A204.1 (cell line): Measurements from ENCODE around the gene BRAT1.
"Not testable (repeated sequence)": the region's sequence is repeated elsewhere in the genome, so short reads cannot be mapped to it uniquely, and the experiment has no call there.

Experiments
- FAIRE-seq: peaks from 2 replicates; lab custom pipeline; 2012; peaks lifted over from hg19 to GRCh38; lab: Jason Lieb, UNC

The BRAT1 gene

GRCh38 chr7:2555121-2556052, at the start of gene BRAT1:
Gene BRAT1 (minus strand): TSS chr7:2555524. CDS start chr7:2554431, 1,093 bp downstream.
- no peak for FAIRE-seq

DNA sequence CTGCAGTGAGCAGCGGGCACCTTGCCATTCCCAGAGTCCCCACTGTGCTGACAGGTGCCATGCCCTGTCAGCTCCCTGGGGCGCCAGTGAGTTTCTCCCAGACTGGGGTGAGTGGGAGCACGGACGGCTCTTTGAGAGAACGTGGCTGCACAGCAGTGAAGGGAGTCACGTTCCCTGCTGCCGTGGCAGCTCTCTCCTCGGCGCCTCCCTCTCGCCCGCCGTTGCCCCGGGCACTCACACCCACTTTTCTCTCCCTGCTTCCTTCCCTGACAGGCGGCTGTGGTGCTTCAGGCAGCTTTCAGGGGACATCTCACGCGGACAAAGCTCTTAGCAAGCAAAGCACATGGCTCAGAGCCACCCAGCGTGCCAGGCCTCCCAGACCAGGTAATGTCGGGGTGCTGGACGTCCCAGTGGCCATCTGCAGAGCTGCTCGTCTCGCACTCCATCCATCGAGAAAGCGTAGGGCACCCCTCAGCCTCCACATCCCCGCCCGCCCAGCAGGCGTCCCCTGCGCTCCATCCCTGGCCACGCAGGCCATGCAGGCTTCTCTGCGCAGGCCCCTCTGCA, 49.4 kb upstream of the BRAT1 start:
- FAIRE-seq = no peak

DNA sequence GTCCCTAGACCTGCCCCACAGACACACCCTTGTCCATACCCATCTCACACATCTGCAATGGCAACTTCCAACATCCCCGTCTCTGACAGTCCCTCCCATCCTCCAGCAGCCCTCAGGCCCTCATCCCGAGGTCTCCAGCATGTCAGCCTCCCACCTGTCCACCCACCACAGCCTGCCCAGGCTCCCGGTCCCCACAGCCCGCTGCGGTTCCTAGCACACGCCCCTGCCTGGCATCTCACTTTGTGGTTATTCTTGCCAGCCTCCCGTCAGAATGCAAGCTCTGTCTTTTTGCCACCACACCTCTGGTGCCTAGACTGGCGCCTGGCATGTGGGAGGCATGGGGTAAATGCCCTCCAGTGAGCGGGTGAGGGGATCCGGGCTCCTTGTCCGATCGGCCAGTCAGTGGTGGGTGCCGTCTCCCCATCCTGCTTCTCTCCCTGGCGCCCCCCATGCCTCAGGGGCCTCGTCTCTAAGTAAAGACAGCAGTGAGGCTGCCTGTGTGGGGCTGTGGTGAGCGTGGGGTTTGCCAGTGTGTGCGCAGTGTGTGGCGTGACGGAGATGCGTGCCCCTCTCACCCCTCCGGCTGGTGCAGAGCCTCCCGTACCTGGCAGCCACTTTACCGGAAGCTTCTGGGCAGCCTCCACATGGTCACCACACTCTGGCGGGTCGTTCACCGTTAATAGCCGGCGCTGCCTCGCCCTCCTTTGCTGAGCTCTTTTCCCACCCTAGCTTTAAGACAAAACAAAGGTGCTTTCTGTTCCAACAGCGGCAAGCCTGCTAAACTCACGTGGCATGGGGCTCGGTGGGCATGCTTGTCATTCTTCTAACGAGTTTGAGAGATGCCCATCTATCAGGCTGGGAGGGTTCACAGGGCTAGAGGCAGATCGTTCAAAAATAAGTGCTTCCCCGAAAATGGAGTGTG, 48.0 kb upstream of the BRAT1 start:
- FAIRE-seq = no peak

DNA sequence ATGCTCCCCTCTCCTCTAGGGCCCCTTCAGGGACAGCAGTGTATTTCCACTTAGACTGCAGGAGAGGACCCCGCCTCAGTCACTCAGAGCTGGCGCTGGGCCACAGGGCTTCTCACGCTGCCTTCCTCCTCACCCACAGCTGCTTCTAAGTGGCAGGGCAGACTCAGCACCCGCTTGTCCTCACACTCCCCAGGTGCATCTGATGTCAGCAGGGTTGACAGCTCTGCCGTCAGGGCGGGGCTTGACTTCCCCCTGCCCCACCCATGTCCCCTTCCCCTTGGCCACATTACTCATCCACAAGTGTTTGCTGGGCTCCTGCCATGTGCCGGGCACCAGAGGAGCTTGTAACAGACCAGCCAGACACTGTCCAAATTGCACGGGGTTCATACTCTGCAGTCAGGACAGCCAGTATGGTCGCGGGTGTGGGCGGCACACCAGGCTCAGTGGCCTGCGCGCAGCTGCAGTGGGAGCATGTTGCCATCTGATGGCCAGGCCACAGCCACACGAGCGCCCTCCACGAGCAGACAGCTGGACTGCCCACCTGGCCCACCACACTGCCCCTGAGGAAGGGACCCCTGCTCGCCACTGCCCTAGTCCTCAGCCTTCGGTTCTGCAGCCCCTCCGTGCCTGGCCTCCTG, 47.2 kb upstream of the BRAT1 start:
- FAIRE-seq = no peak

DNA sequence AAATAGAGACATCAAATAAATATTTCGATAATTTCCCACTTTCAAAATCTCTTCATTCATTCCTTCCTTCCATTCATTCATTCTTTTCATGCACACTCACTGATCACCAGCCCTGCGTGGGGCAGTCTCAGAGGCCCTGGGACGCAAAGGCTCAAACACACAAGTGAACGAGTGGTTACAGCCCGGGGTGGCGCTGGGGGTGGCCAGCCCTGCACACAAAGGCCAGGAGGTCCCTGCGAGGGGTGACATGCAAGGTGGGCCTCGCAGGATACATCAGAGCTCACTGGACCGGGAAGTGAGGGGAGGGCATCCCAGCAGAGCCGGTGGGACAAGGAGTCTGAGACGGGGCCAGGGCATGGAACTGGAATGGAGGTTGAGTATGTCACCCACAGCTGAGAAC, 46.6 kb upstream of the BRAT1 start:
- FAIRE-seq = no peak

GRCh38 chr7:2601065-2601464, 45.7 kb upstream of the BRAT1 start:
- FAIRE-seq = no peak

DNA sequence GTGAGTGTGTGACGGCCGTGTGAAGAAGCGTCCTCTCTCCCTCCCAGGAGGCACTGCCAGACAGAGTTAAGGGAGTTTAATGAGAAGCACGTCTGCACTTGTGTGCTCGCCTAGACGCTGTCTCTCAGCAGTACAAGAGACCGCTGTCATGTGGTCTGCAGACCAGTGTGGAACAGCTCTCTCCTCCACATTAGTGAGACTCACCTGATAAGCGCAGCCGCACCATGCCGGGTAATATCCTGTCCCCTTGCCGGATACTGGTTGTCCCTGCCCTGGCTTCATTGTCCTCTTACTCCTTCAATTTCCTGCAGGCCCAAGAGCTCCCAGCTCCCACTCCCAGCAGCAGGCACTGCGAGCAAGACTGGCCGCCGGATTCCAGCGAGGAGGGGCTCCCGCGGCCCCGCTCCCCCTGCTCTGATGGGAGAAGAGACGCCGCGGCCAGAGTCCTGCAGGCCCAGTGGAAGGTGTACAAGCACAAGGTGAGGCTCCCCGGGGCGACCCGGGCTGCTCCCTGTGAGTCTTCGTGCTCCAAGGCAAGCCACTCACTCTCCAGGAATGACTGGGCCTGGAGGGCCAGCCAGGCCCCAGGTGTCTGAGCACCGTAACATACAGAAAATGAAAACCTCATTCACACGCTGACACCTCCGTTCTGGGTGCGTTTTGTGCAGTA, 43.0 kb upstream of the BRAT1 start:
- FAIRE-seq = no peak

DNA sequence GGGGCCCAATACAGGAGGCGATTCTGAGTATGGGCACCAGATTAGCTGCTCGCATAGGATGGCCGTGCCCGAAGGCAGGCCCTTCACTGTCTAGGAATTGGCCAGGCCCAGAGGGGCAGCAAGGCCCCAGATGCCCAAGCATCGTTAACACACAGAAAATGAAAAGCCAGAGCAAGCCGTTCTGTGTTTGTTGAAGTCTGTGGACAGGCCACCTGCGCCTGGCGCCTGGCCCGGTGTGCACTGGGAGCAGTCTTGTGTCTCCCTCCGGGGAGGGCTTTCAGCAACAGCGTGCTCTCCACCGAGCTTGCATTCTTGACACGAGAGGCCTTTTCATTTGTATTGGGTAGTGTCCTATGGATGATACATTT, 41.9 kb upstream of the BRAT1 start:
- no peak for FAIRE-seq

DNA sequence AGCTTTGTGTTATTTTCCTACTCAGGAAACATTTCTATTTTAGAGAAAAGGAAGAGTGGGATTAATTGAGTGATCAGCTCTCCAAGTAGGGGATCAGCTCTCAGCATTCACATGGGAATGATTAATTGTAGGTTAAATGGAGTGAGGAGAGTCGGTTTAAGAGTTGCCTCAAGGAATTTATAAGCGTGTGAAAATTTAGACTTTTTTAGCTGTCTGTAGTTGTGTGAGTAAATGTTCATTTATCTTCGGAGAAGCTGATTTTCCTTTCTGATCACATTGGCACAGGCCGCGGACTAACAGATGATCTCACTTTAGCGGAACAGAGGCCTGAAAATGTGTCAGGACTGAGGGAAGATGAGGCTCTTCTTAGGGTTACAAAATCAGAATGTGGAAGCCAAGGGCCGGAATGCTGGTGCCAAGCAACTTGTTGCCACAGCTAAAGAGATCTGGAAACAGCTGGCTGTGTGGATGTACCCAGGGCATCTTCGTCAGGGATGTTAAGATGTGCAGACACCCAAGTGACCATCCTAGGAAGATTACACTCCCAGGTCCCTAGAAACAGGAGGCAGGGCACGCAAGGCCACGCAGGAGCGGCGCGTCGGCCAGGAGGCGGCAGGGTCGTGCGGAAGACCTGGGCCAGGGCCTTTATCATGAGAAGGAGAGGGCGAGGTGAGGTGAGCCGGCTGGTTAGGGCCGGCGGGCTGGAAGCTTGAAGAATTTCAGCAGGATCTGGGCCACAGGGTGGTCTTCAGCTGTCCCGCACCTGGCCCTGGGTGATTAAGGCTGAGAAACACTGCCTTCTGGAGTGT, 41.3 kb upstream of the BRAT1 start:
- no peak for FAIRE-seq

DNA sequence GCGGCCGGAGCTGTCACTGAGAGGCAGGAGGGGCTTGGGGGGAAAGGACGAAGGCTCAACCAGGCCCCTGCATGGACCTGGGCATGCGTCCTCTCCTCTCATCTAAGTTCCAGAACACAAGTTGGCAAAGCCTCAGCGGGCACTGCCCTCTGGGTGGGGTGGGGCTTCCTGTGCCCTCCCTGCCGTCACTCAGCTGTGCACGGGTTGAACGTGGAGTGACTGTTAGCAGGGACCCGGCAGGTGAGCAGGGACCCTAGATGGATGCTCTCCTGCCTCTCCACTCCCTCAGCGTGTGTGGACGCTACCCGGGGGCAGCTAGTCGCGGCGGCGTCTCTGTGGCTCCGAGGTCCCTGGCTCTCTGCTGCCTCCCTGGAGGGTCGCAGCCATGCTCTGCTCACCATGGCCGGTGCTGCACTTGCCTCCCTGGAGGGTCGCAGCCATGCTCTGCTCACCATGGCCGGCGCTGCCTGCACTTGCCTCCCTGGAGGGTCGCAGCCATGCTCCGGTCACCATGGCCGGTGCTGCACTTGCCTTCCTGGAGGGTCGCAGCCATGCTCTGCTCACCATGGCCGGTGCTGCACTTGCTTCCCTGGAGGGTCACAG, 40.0 kb upstream of the BRAT1 start:
- no peak for FAIRE-seq

GRCh38 chr7:2594599-2594998, 39.3 kb upstream of the BRAT1 start:
- no peak for FAIRE-seq

- FAIRE-seq = no peak
Measured at GRCh38 chr7:2593036-2593727, 37.9 kb upstream of the BRAT1 start.

DNA sequence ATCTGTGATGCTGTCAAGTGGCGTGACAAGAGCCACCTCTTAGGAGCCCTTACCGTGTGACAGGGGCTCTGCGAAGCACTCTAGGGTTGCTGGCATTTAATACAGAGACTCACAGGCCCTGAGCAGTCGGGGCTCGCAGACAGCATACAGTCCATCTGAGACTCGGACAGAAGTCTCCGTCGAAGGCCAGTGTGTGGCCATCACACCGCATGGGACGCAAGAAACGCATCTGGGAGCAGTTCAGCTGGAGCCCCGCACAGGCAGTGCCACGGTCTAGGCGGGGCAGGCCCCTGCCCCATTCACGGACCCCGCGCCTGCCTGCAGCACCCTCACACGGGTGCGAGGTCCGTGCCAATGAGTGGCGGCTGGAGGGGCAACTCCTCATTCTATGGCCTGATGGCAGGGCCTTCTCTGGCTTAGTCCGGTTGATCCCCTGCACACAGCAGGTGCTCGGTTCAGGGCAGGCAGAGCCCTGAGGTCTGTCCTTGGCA, 37.1 kb upstream of the BRAT1 start:
- no peak for FAIRE-seq

DNA sequence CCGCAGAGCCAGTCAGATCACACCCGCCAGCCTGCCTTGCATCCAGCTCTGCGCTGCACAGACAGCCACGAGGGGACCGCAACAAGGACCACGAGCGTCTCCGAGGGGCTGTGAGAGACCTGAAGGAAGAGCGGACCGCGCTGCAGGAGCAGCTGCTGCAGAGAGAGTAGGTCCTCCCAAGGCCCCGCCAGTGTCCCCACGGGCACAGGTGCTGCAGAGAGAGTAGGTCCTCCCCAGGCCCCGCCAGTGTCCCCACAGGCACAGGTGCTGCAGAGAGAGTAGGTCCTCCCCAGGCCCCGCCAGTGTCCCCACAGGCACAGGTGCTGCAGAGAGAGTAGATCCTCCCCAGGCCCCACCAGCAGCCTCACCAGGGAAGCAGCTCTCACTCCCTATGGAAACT, 34.6 kb upstream of the BRAT1 start:
- FAIRE-seq = not testable (repeated sequence)

DNA sequence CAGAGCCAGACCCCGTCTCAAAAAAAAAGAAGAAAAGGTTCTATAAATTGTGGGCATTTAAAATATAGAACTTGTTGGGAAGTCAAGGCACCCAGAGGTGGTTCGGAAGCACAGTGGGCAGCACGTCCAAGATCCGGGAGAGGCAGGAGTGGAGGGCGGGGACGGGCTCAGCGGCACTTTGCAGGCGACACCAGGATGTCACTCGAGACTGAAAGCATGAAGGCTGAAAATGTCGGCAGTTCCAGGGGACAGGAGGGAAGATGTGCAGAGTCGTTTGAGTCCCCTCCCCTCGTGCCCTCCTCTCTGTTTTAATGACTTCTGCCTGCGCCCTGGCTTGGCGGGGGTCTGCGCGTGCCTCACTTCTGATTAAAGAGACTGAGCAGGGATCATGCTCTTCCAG, 34.0 kb upstream of the BRAT1 start:
- FAIRE-seq = no peak

DNA sequence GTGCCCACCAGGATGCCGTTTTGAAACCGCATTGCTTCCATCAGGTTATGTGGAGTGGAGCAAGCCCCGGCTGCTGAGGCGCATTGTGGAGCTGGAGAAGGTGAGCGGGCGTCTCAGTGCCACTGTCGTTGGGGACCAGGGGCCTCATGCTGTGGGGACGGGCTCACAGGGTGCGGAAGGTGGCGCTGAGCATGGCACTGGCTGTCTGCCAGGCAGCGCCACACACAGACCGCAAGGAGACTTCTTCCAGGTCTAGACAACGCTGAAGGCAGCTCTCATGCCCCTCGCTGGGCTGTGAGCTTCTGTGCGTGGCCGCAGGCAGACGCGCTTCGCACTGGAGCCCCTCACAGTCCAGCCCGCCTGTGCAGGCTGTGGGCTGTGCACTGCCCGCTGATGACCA, 32.5 kb upstream of the BRAT1 start:
- FAIRE-seq = no peak

GRCh38 chr7:2587134-2587533, 31.8 kb upstream of the BRAT1 start:
- no peak for FAIRE-seq

- FAIRE-seq = no peak
Measured at GRCh38 chr7:2586326-2587020, 31.1 kb upstream of the BRAT1 start.

DNA sequence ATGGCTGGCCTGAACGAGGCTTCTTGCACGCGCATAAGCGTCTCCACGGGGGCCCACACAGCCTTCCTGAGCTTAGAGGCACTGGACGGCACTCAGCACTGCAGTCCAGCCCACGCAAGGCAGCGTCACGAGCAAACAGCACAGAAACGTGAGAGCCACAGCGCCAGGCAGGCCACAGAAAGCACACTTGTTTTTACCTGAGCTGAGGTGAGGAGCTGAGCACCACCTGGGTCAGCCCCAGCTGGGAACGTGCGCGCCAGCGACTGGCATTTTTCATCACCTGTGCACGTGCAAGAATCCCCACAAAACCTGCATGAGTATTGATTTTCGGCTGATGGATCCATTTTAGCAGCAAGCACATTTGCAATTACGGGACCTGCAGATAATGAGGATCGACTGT, 30.1 kb upstream of the BRAT1 start:
- FAIRE-seq = no peak
